Muscle of arm (tissue), 14 donors: ENCODE data around the gene BCDIN3D. TPM values are rescaled to one million over a fixed set of nuclear protein-coding genes. Genes with fewer than 3 reads are reported as not detected.
A peak's percentile ranks its signal among the peaks of the same experiment; 100 is the strongest.

Experiments
- DNase-seq: peaks from one replicate; pipeline ENCODE4 v3.0.0-alpha.2; 2013
- long read RNA-seq, 11 donors: transcript quantifications; one replicate each; lab custom pipeline, GENCODE V29; 2026
- polyA plus RNA-seq, 12 donors: library from polyadenylated mRNA; unstranded; fragments of 120-200 nt; gene quantifications; one replicate each; pipeline ENCODE4 v1.2.1, GENCODE V29; 2013; ENCODE audit not compliant: insufficient read length in 12 of 12

BCDIN3D gene, protein sequence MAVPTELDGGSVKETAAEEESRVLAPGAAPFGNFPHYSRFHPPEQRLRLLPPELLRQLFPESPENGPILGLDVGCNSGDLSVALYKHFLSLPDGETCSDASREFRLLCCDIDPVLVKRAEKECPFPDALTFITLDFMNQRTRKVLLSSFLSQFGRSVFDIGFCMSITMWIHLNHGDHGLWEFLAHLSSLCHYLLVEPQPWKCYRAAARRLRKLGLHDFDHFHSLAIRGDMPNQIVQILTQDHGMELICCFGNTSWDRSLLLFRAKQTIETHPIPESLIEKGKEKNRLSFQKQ
- 1 to 10 TPM in 11 of 12 donors, not detected in 1; 3.5 to 6.3 (median 5.2) TPM for polyA plus RNA-seq
- long read RNA-seq, donor 1, partial matches to known transcripts, result 0 of 2 reads
- long read RNA-seq, donor 1, other reads (novel, unspliced or antisense), result 0 of 2 reads
- long read RNA-seq, donor 2, transcript BCDIN3D-201 (2 exons, 3,253 nt), result major isoform, 7 of 7 reads
- long read RNA-seq, donor 2, partial matches to known transcripts, result 0 of 7 reads
- long read RNA-seq, donor 2, other reads (novel, unspliced or antisense), result 0 of 7 reads
- long read RNA-seq, donor 3, partial matches to known transcripts, result 0 of 3 reads
- long read RNA-seq, donor 3, other reads (novel, unspliced or antisense), result 0 of 3 reads
- long read RNA-seq, donor 4, result 0 reads
- long read RNA-seq, donor 5, result 0 reads
- long read RNA-seq, donor 6, partial matches to known transcripts, result 0 of 1 reads
- long read RNA-seq, donor 6, other reads (novel, unspliced or antisense), result 0 of 1 reads
- long read RNA-seq, donor 7, partial matches to known transcripts, result 0 of 1 reads
- long read RNA-seq, donor 7, other reads (novel, unspliced or antisense), result 0 of 1 reads
- long read RNA-seq, donor 8, partial matches to known transcripts, result 0 of 2 reads
- long read RNA-seq, donor 8, other reads (novel, unspliced or antisense), result 0 of 2 reads
- long read RNA-seq, donor 9, partial matches to known transcripts, result 0 of 1 reads
- long read RNA-seq, donor 9, other reads (novel, unspliced or antisense), result 0 of 1 reads
- long read RNA-seq, donor 10, partial matches to known transcripts, result 0 of 4 reads
- long read RNA-seq, donor 10, other reads (novel, unspliced or antisense), result 0 of 4 reads
- long read RNA-seq, donor 11, partial matches to known transcripts, result 0 of 4 reads
- long read RNA-seq, donor 11, other reads (novel, unspliced or antisense), result 0 of 4 reads

GRCh38 chr12:49842519-49843352, at the start of gene BCDIN3D:
TSS of gene BCDIN3D (minus strand) at chr12:49843106. CDS start at chr12:49843087, 19 bp downstream.
- peak; percentile 91 for DNase-seq

- DNase-seq, result no peak
These were observed 49.3 kb upstream of the BCDIN3D start for GRCh38 chr12:49892084-49892731.

- DNase-seq, result no peak
These were observed 48.6 kb upstream of the BCDIN3D start for GRCh38 chr12:49891476-49891875.

DNA sequence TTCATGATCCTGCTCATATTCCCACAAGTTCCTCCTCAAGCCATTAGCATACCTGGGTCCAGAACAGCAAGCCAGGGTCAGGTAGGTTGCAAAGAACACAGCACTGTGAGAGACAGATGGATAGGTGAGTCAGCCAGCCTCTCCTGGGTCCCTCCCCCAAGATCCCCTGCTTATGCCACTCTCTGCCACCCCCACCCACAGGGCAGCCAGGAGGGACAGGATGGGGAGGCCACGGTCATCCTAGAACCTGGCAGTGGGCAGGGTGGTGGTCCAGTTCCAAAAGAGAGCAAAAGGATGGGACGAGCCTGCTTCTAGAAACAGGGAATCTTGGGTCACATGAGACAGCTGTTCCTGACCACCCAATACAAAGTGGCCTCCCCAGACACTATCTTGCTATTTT, 48.1 kb upstream of the BCDIN3D start:
- no peak for DNase-seq

- no peak for DNase-seq
These were observed 47.2 kb upstream of the BCDIN3D start for GRCh38 chr12:49890096-49890461.

DNA sequence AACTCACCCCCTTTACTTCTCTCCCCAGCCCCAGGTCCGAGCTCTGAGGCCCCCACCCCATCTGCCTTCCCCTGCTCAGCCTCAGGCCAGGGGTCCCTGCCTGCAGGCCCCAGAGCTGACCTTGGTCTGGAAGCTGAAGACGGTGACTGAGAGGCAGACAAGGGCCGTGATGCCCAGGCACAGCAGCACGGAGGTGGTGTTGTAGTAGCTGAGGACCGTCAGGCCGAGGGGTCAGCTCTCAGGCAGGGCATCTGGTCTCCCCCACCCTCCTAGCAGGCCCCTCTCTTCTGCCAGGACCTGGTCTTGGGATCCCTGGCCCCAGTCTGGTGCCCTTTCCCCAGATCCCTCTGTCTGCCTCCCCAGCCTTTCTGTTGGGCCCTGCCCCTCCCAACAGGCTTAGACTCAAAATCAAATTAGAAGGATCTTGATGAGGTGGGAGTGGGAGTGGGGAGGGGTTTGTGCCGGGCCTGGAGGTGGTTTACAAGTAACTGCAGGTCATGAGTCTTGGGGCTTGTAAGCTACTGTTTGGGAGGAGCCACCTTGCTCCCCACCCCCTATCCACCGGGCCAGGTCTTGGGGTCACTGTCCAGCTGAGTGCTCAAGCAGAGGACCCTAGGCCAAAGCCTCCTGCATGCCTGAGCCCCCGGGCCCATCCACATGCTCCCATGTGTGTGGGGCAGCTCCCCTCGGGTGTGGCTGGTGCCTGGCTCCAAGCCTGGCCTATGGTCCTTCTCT, 46.6 kb upstream of the BCDIN3D start:
- DNase-seq, result no peak

- DNase-seq, result no peak
These were observed 45.7 kb upstream of the BCDIN3D start for GRCh38 chr12:49888461-49889151.

GRCh38 chr12:49887536-49888401, 44.9 kb upstream of the BCDIN3D start:
- no peak for DNase-seq

GRCh38 chr12:49887091-49887490, 44.2 kb upstream of the BCDIN3D start:
- no peak for DNase-seq

DNA sequence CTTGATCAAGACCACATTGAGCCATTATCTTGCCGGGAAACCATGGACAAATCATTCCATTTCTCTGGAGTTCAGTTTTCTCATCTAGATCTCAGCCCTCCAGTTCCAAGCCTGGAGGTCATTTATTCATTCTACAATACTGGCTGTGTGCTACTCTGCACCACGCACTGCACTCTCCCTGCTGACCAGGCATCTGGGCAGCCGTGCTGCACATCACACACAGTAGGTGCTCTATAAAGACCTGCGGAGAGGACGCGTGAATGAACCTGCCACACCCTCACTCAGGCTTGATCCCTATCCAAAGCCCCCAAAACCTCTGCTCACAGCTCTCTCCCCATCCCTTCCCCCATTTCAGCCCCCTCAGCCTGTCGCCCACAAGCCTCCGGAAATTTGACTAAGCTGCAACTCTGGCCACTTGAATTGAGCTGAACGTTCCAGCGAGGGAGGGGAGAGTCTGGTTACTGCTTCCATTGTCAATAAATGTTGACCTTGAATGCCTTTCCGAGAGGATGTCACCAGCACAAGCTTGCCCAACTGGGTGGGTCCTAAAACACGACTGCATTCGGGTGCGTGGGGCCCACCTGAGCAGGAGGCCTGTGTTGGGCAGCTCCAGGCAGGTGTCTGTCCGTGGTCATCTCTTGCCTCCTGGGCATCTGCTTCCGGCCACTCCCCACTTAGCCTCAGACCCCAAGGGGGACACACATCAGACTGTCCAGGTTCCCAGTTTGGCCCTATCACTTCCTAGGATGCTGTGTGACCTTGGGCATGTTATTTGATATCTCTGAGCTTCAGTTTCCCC, 43.0 kb upstream of the BCDIN3D start:
- no peak for DNase-seq

GRCh38 chr12:49885118-49885517, 42.2 kb upstream of the BCDIN3D start:
- no peak for DNase-seq

- DNase-seq, result no peak
These were observed 40.1 kb upstream of the BCDIN3D start for GRCh38 chr12:49882851-49883464.

GRCh38 chr12:49882248-49882850, 39.4 kb upstream of the BCDIN3D start:
- no peak for DNase-seq

DNA sequence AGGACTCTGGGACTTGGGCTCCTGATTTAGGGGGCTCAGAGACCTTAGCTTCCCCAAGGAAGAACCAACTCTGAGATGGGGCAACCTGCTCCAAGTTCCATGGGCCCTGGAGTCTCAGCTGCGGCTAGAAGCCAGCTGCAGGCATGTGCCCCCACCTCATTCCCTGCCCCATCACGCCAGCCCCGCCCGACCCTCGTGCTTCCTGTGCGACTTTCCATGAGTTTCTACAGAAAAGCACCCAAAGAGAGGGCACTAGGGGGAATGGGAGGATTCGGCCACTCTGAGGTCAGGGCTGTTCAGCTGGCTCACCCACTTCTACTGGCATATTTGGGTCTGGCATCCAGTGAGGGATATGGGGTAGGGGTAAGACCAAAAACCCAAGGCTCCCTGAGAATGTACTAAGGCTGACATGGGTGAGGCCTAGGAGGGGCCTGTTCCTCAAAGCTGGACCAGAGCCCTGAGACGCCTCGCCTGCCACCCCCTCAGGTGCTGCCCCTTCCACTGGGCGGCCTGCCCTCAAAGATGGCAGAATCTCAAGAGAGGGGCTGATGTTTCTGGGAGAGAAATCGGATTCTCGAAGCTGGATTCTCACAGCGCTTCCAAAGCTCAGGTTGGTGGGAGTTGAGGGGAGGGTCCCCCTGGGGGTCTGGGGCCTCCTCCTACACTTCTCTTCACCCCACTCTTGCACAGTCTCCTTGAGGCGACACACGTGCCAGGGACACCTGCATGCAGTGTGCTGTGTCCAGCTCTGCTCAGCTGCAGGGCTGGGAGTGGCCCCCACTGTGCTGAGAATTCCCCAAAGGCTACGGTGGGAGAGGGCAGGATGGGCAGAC, 38.7 kb upstream of the BCDIN3D start:
- DNase-seq, result no peak

- DNase-seq, result no peak
These were observed 38.0 kb upstream of the BCDIN3D start for GRCh38 chr12:49880756-49881414.
